GM12874 (cell line): ENCODE results near the gene LAPTM4A.

Experiments used
- TF ChIP-seq, protein P1 (sequence below): IDR thresholded peaks from 2 replicates; pipeline ENCODE4 v1.5.1; 2011; ENCODE audit warnings: low read depth, mild to moderate bottlenecking, control low read depth, low read length, moderate library complexity; ENCODE audit not compliant: insufficient read depth

Gene LAPTM4A

DNA sequence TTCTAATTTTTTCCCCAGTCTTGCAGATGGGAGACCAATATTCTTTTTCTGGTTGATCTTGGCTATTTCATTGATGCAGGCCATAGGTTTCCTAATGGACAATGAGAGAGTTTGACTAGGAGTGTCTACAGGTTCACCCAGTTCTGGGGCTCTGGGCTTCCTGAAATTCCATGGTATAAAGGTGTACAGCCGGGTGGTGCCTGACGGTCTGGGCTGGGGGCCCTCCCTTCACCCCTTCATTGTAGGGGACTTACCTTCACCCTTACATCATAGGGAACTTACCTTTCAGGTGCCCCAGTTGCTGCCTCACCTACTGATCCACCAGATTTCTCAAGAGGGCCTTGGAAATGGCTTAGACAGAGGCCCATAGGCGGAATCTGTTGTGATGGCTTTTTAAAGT lies 13.0 kb upstream of the LAPTM4A start:
- TF ChIP-seq, protein P1, sequence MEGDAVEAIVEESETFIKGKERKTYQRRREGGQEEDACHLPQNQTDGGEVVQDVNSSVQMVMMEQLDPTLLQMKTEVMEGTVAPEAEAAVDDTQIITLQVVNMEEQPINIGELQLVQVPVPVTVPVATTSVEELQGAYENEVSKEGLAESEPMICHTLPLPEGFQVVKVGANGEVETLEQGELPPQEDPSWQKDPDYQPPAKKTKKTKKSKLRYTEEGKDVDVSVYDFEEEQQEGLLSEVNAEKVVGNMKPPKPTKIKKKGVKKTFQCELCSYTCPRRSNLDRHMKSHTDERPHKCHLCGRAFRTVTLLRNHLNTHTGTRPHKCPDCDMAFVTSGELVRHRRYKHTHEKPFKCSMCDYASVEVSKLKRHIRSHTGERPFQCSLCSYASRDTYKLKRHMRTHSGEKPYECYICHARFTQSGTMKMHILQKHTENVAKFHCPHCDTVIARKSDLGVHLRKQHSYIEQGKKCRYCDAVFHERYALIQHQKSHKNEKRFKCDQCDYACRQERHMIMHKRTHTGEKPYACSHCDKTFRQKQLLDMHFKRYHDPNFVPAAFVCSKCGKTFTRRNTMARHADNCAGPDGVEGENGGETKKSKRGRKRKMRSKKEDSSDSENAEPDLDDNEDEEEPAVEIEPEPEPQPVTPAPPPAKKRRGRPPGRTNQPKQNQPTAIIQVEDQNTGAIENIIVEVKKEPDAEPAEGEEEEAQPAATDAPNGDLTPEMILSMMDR = no peak

DNA sequence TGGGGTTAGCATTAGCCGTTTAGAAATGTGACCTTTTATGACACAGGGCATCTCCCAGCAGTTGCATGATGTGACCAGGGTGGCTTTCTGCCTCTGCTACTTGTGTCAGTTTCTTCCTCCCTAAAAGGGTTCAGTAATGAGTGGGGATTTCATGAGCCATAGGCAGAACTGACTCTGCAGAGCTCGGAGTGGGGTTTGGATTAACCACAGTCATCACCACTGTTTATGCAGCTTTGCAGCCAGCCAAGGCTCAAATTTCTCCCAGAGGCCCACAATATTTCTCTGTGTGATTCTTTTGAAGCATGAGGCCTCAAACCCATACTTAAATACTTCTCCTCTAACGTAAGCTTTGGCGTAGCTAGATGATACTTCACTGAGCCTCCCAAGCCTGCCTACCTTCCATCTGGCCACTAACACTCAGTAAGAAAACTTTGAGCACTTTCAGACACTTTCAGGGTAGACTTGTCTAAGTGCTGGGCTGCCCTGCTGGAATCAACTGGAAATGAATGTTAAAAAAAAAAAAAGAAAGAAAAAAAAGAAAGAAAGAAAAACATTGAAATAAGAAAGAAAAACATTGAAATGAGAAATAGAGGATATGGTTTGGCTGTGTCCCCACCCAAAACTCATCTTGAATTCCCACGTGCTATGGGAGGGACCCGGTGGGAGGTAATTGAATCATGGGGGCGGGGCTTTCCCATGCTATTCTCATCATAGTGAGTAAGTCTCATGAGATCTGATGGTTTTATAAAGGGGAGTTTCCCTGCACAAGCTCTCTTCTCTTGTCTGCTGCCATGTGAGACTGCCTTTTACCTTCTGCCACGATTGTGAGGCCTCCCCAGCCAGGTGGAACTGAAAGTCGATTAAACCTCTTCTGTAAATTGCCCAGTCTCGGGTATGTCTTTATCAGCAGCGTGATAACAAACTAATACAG lies 11.5 kb upstream of the LAPTM4A start:
- TF ChIP-seq, protein P1 = no peak

- TF ChIP-seq, protein P1 = no peak
These were observed 10.5 kb upstream of the LAPTM4A start for GRCh38 chr2:20061940-20062339.

DNA sequence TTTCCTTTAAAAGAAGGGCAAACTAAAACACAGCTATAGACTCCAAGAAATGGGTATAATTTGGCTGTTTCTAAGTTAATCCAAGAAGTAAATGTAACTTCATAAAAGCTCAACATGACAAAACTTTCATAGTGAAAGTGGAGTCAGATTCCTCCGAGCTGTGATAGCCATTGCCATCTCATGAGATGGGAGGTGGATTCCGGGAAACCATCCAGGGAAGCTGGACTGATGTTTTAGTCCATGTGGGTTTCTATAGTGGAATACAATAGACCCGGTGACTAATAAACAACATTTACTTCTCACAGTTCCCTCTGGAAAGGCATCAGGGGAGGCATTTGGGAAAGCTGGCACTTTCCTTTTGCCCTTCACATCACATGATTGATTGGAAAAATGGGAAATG lies 10.0 kb upstream of the LAPTM4A start:
- TF ChIP-seq, protein P1 = no peak

DNA sequence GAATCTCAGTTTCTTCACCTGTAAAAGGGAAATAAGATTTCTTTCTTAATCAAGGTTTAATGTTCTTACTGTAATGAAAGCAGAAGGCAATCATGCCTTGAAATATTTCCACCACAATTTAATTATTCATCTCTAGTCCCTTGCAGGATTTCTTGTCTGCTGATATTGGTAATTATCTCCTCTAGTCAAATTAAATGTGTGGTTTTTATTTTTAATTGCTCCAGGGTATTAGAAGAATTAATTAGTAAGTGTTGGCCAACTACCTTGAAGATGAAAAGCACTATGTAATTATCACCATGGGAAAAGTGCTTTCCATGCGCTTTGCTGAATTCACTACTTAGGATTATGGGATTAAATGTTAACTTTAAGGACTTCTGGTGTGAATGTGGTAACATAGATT lies 8.7 kb upstream of the LAPTM4A start:
- TF ChIP-seq, protein P1 = no peak

DNA sequence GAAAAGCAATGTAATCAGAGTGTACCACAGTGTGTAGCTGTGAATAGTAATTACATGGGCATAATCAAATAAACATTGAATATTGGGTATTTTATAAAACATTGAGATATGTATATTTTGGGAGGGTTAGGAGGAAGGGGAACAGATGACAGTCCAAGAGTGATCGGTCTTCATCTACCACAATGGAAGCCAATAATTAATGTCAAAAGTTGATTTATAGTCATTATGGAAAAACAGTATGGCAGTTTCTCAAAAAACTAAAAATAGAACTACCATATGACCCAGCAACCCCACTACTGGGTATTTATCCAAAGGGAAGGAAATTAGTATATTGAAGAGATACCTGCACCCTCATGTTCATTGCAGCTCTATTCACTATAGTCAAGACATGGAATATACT lies 5.8 kb upstream of the LAPTM4A start:
- TF ChIP-seq, protein P1 = no peak

DNA sequence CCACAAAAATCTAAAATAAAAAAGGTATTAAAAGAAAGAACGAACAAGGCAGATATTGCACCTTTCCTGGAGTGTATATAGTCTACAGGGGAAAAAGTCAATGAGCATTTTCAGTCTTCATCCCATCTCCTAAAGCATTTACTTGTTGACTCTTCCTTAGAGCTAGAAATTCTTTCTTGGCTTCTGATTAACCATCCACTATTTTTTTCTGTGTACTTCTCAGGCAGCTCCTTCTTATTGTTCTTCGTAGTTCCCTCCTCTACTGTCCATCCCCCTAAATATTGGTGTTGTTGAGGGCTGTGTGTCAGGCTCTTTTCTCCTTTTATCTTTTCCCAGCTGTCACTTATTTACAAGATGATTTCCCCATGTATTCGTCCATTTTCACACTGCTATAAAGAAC lies 3.5 kb upstream of the LAPTM4A start:
- TF ChIP-seq, protein P1 = no peak
